ENCODE data around the gene TPI1. TPM values are rescaled to one million over a fixed set of nuclear protein-coding genes. Genes with fewer than 3 reads are reported as not detected.
"Not testable (repeated sequence)": the region's sequence is repeated elsewhere in the genome, so short reads cannot be mapped to it uniquely, and the experiment has no call there.

TPI1 gene
- total RNA-seq, 1 experiment from 2014 or later = 1,607 TPM

GRCh38 chr12:6899837-6900519, 32.6 kb downstream of the TPI1 start:
- Histone ChIP-seq H3K36me3 (replicated peaks; ENCODE audit: control insufficient read depth, insufficient read depth, low read length) (no peaks in the 10 kb centered on the region), H3K4me3 (ENCODE audit: insufficient read depth, low read depth, low read length) (no peak overlapping the region), H3K27me3 (ENCODE audit: control insufficient read depth, insufficient read depth, low read length) (no peaks in the 10 kb centered on the region)
- DNase-seq = no peak

GRCh38 chr12:6902448-6902847, 35.1 kb downstream of the TPI1 start:
- peaks cover 6% of the 10 kb centered on the region; the same call in 1 of the 2 replicates for H3K27me3 ChIP-seq (ENCODE audit: control insufficient read depth, insufficient read depth, low read length)
- no peaks in the 10 kb centered on the region for H3K36me3 ChIP-seq (replicated peaks; ENCODE audit: control insufficient read depth, insufficient read depth, low read length)
- DNase-seq = no peak
- H3K4me3 ChIP-seq (ENCODE audit: insufficient read depth, low read depth, low read length) = no peak overlapping the region

DNA sequence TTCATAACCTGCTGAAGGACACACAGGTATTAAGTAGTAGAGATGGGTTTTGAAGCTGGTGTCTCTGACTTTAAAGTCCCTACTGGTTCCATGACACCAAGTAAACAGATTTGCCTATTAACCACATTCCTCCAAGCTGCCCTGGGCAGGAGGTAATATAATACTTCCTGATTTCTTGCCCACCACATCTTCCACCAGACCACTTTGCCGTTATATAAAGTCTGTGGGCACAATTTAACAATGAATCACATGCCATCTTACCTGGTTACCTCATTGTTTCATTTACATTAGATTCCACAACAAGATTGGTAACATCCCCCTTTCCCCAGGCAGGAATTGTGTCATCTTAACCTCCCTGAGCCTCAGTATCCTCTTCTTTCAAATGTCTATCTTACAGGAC, 36.4 kb downstream of the TPI1 start:
- H3K4me3 ChIP-seq (ENCODE audit: insufficient read depth, low read depth, low read length) = no peak overlapping the region
- no peak for DNase-seq
- no peaks in the 10 kb centered on the region for H3K36me3 ChIP-seq (replicated peaks; ENCODE audit: control insufficient read depth, insufficient read depth, low read length)
- H3K27me3 ChIP-seq (ENCODE audit: control insufficient read depth, insufficient read depth, low read length) = peaks cover 6% of the 10 kb centered on the region; the same call in 1 of the 2 replicates

GRCh38 chr12:6904280-6905276, 37.2 kb downstream of the TPI1 start, which contains the start of gene LRRC23:
Gene LRRC23 (plus strand): TSS chr12:6904822. CDS start chr12:6905634, 812 bp downstream.
- peak within 1 kb of the TSS; percentile 40 for H3K4me3 ChIP-seq (ENCODE audit: insufficient read depth, low read depth, low read length)
- DNase-seq = peak; percentile 82
- H3K27me3 ChIP-seq (ENCODE audit: control insufficient read depth, insufficient read depth, low read length) = peaks cover 6% of the 10 kb centered on the region; the same call in 1 of the 2 replicates
- no peaks in the 10 kb centered on the region for H3K36me3 ChIP-seq (replicated peaks; ENCODE audit: control insufficient read depth, insufficient read depth, low read length)

DNA sequence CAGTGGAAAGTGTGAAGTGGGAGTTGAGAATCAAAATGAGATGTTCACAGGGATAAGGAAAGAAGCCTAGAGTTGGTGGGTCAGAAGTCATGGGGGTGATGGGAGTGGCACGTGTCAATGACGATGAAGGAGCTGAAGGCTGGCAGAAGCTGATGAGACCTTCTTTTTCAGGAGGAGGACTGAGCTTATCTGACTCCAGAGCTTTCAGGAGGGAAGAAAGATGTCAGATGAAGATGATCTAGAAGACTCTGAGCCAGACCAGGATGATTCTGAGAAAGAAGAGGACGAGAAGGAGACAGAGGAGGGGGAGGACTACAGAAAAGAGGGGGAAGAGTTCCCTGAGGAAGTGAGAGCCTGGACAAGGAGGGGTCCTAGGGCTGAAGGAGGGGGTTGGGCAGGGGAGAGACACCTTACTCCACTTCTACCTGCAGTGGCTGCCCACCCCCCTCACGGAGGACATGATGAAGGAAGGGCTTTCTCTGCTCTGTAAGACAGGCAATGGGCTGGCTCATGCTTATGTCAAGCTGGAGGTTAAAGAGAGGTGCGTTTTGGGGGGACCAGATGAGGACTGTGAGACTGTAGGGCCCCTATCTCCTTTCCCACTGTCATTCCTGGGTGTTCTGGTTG, 38.2 kb downstream of the TPI1 start:
- H3K4me3 ChIP-seq (ENCODE audit: insufficient read depth, low read depth, low read length) = peak overlapping the region; percentile 40; the same call in 1 of the 2 replicates
- H3K36me3 ChIP-seq (replicated peaks; ENCODE audit: control insufficient read depth, insufficient read depth, low read length) = no peaks in the 10 kb centered on the region
- peaks cover 6% of the 10 kb centered on the region; the same call in 1 of the 2 replicates for H3K27me3 ChIP-seq (ENCODE audit: control insufficient read depth, insufficient read depth, low read length)
- no peak for DNase-seq

DNA sequence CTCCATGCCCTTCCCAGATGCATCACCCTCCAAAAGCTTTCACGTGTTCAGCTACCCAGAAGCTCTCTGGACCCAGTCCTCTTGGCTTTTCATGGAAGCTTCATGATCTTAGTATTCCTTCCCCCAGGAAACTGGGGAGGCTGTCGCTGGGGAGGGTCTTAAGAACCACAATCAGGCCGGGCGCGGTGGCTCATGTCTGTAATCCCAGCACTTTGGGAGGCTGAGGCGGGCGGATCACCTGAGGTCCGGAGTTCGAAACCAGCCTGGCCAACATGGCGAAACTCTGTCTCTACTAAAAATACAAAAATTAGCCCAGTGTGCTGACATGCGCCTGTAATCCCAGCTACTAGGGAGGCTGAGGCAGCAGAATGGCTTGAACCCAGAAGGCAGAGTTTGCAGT, 40.8 kb downstream of the TPI1 start:
- not testable (repeated sequence) for DNase-seq; H3K27me3 ChIP-seq (ENCODE audit: control insufficient read depth, insufficient read depth, low read length); H3K36me3 ChIP-seq (replicated peaks; ENCODE audit: control insufficient read depth, insufficient read depth, low read length); H3K4me3 ChIP-seq (ENCODE audit: insufficient read depth, low read depth, low read length)

- Histone ChIP-seq H3K36me3 (replicated peaks; ENCODE audit: control insufficient read depth, insufficient read depth, low read length) (no peaks in the 10 kb centered on the region), H3K27me3 (ENCODE audit: control insufficient read depth, insufficient read depth, low read length) (peaks cover 13% of the 10 kb centered on the region), H3K4me3 (ENCODE audit: insufficient read depth, low read depth, low read length) (no peak overlapping the region)
- no peak for DNase-seq
Measured at GRCh38 chr12:6909421-6910145, 42.3 kb downstream of the TPI1 start.

DNA sequence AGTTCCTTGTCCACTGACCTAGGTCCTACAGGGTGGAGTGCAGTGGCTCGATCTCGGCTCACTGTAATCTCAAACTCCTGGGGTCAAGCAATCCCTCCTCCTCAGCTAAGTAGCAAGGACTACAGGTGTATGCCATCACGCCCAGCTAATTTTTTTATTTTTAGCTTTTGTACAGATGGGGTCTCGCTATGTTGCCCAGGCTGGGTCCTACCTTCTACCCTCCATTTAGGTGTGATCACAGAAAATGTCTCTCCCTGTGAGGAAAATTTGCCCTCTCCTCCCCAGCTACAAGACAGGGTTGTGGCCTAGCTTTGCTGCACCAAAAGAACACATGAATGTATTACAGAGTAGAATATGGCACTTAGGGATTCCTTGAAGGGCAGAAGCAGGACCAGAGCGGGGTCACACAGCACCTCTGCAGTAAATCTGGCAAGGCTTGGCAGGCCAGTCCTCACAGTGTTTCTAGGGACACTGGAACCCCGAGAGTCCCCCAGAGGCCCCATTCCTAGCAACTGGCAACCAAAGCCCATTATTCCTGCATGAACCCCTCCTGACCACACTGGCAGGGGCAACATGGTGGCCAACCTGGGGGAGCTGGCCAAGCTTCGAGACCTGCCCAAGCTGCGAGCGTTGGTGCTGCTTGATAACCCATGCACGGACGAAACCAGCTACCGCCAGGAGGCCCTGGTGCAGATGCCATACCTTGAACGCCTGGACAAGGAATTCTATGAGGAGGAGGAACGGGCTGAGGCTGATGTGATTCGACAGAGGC, 45.0 kb downstream of the TPI1 start:
- peaks cover 10% of the 10 kb centered on the region for H3K36me3 ChIP-seq (replicated peaks; ENCODE audit: control insufficient read depth, insufficient read depth, low read length)
- no peak for DNase-seq
- H3K27me3 ChIP-seq (ENCODE audit: control insufficient read depth, insufficient read depth, low read length) = peaks cover 10% of the 10 kb centered on the region
- no peak overlapping the region for H3K4me3 ChIP-seq (ENCODE audit: insufficient read depth, low read depth, low read length)

GRCh38 chr12:6914246-6914946, 47.1 kb downstream of the TPI1 start, which contains the start of gene ENO2:
Gene ENO2 (plus strand): TSS chr12:6914580. CDS start chr12:6915833, 1,253 bp downstream.
- Histone ChIP-seq H3K4me3 (ENCODE audit: insufficient read depth, low read depth, low read length) (peak within 1 kb of the TSS; percentile 82), H3K27me3 (ENCODE audit: control insufficient read depth, insufficient read depth, low read length) (peaks cover 10% of the 10 kb centered on the region)
- DNase-seq = peak; percentile 85

DNA sequence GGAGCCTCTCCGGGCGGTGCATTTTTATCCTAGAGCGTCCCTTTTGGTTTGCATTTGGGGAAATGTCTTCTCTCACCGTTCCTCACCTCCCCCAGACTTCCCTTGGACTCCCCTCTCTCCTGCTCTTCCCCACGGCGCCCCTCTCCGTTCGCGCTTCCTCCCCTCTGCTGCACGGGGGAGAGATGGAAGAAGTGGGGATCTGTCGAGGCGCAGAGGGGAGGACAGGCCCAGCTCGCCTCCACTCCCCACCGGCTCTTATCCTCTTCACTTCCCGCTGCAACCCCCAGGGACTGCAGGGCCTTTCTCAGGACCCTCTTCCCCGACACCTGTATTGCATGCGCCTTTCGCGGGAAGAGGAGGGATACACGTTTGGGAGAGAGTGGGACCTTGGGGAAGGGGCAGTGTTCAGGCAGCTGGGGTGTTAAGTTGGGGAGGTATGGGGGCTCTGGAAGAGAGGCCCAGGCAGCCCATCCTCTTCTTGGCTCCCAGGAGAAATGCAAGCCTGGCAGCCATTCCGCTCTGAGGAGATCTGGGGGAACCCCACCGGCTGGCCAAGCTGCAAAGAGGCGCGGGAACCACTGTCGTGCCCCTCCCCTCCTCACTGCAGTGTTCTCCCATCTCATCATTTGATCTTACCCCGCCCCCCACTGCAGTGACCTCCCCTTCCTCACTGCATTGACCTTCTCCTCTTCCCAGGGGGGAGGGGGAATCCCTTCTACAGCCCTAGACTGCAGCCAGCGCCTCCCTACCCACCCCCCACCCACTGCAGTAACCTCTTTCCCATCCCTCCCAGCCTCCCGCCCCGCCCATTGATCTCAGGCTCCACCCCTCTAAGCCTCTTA, 47.8 kb downstream of the TPI1 start:
- H3K27me3 ChIP-seq (ENCODE audit: control insufficient read depth, insufficient read depth, low read length) = peaks cover 10% of the 10 kb centered on the region
- DNase-seq = peak; percentile 92
- peak overlapping the region; percentile 82 for H3K4me3 ChIP-seq (ENCODE audit: insufficient read depth, low read depth, low read length)
- H3K36me3 ChIP-seq (replicated peaks; ENCODE audit: control insufficient read depth, insufficient read depth, low read length) = peaks cover 15% of the 10 kb centered on the region

More at GRCh38 chr12:6914246-6914946, 47.1 kb downstream of the TPI1 start, which contains the start of gene ENO2:
- H3K36me3 ChIP-seq (replicated peaks; ENCODE audit: control insufficient read depth, insufficient read depth, low read length) = peaks cover 14% of the 10 kb centered on the region

DNA sequence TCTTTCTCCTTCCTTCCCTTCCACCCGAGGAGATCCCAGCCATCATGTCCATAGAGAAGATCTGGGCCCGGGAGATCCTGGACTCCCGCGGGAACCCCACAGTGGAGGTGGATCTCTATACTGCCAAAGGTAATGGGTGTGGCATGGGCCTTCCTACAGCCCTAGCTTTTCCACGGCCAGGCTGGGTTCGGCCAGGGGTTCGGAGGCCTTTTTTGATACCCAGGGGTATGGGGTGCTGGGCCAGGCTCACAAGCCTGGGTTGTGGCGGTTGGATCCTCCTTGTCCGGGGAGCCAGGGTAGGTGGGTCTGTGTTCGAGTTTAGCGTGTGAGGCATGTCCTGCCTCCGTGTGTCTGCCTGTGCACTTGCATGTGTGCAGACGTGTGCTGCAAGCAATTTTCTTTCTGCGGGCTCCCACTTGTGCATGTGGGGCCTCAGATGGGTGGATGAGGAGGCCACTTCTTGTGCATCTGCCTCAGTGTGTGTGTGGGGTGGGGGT, 48.5 kb downstream of the TPI1 start:
- DNase-seq = no peak
- Histone ChIP-seq H3K4me3 (ENCODE audit: insufficient read depth, low read depth, low read length) (peak overlapping the region; percentile 25), H3K27me3 (ENCODE audit: control insufficient read depth, insufficient read depth, low read length) (peaks cover 9% of the 10 kb centered on the region), H3K36me3 (replicated peaks; ENCODE audit: control insufficient read depth, insufficient read depth, low read length) (peaks cover 15% of the 10 kb centered on the region)
